T-helper 1 cell treated with Interleukin-12 subunit alpha and Interleukin-12 subunit beta and Interleukin-4 antibody, amounts not matched to agents 30 ng/mL and 1 ng/mL, for 36 hours (primary cell): Measurements from ENCODE around the gene IDH3B. TPM values are rescaled to one million over a fixed set of nuclear protein-coding genes. Genes with fewer than 3 reads are reported as not detected.

Experiments used
- intact Hi-C: fragments of 100-400 bp; cut with micrococcal nuclease; formaldehyde crosslinking; loops from one replicate; pipeline ENCODE4 v1.15.1; 2024
- total RNA-seq: library from RNA; stranded (reverse); gene quantifications from 2 replicates; pipeline ENCODE4 v1.2.3, GENCODE V29; 2022

The IDH3B gene
- total RNA-seq, 1 donor from 2014 or later, result 109 TPM

GRCh38 chr20:2624190-2624589 lies 39.8 kb downstream of the IDH3B start:
- intact Hi-C loops, result no loop called here

- intact Hi-C loops, result no loop called here
Observed at GRCh38 chr20:2619961-2620595, 43.9 kb downstream of the IDH3B start.

- intact Hi-C loops, result no loop called here
Observed at GRCh38 chr20:2619337-2619736, 44.7 kb downstream of the IDH3B start.

GRCh38 chr20:2618815-2619214 lies 45.2 kb downstream of the IDH3B start:
- intact Hi-C loops, result no loop called here

GRCh38 chr20:2617099-2617714 lies 46.8 kb downstream of the IDH3B start:
- intact Hi-C loops, result no loop called here

GRCh38 chr20:2616634-2617033 lies 47.4 kb downstream of the IDH3B start:
- intact Hi-C loops, result no loop called here

GRCh38 chr20:2612073-2612472 lies 51.9 kb downstream of the IDH3B start:
- intact Hi-C loops, result no loop called here

GRCh38 chr20:2610941-2611720 lies 52.9 kb downstream of the IDH3B start:
- intact Hi-C loops, result no loop called here

- intact Hi-C loops, result no loop called here
Observed at GRCh38 chr20:2610326-2610725, 53.7 kb downstream of the IDH3B start.

Other genes with a start within 250 kb of the IDH3B start
- gene SNRPB, start 193.4 kb downstream of the IDH3B start, total RNA-seq, result 325 and 338 TPM in 2 replicates
- gene ZNF343, start 155.3 kb downstream of the IDH3B start, total RNA-seq, result 11.7 and 12.9 TPM in 2 replicates
- gene TMC2, start 127.6 kb downstream of the IDH3B start, total RNA-seq, result not detected in 2 replicates
- 381 and 386 TPM in 2 replicates for gene NOP56, start 11.6 kb downstream of the IDH3B start, total RNA-seq
- 32.4 and 33.3 TPM in 2 replicates for gene EBF4, start 28.6 kb upstream of the IDH3B start, total RNA-seq
- gene CPXM1, start 136.4 kb upstream of the IDH3B start, total RNA-seq, result 0.49 and 0.51 TPM in 2 replicates
- gene C20orf141, start 150.8 kb upstream of the IDH3B start, total RNA-seq, result not detected in 2 replicates
- gene TMEM239, start 152.1 kb upstream of the IDH3B start, total RNA-seq, result not detected in 2 replicates
- 23.0 TPM in 2 replicates for gene PCED1A, start 176.4 kb upstream of the IDH3B start, total RNA-seq
- gene VPS16, start 176.5 kb upstream of the IDH3B start, total RNA-seq, result 61.1 and 63.6 TPM in 2 replicates
- gene PTPRA, start 209.3 kb upstream of the IDH3B start, total RNA-seq, result 67.0 and 68.5 TPM in 2 replicates